Smooth muscle cell of the brain vasculature (primary cell): ENCODE measurements around the gene CHST13.

Experiments
- DNase-seq: peaks from one replicate; pipeline ENCODE4 v3.0.0-alpha.2; 2012; ENCODE audit warnings: low read depth, low spot score

CHST13 gene

GRCh38 chr3:126540342-126540849 is 16.4 kb downstream of the CHST13 start:
- peak; percentile 10 for DNase-seq

GRCh38 chr3:126540951-126541627 is 17.1 kb downstream of the CHST13 start:
- DNase-seq, result no peak

- no peak for DNase-seq
Observed at GRCh38 chr3:126541628-126542339, 17.8 kb downstream of the CHST13 start.

GRCh38 chr3:126542340-126543241 is 18.6 kb downstream of the CHST13 start:
- DNase-seq, result no peak

- DNase-seq, result no peak
Observed at GRCh38 chr3:126543457-126544061, 19.6 kb downstream of the CHST13 start.

- DNase-seq, result no peak
Observed at GRCh38 chr3:126544596-126545281, 20.8 kb downstream of the CHST13 start.

- no peak for DNase-seq
Observed at GRCh38 chr3:126545544-126545943, 21.6 kb downstream of the CHST13 start.

GRCh38 chr3:126546013-126546412 is 22.1 kb downstream of the CHST13 start:
- no peak for DNase-seq

GRCh38 chr3:126546549-126547239 is 22.7 kb downstream of the CHST13 start:
- DNase-seq, result no peak

GRCh38 chr3:126547721-126548120 is 23.8 kb downstream of the CHST13 start:
- no peak for DNase-seq

- no peak for DNase-seq
Observed at GRCh38 chr3:126548556-126549466, 24.9 kb downstream of the CHST13 start.

- no peak for DNase-seq
Observed at GRCh38 chr3:126549861-126550487, 26.0 kb downstream of the CHST13 start.

- DNase-seq, result no peak
Observed at GRCh38 chr3:126550488-126551051, 26.6 kb downstream of the CHST13 start.

GRCh38 chr3:126551121-126551838 is 27.3 kb downstream of the CHST13 start:
- DNase-seq, result no peak

- no peak for DNase-seq
Observed at GRCh38 chr3:126551839-126552687, 28.1 kb downstream of the CHST13 start.

GRCh38 chr3:126552688-126553283 is 28.8 kb downstream of the CHST13 start:
- no peak for DNase-seq
